HFFc6 (cell line): ENCODE results near the gene MED1. TPM values are rescaled to one million over a fixed set of nuclear protein-coding genes. Genes with fewer than 3 reads are reported as not detected.
"Not testable (repeated sequence)": the region's sequence is repeated elsewhere in the genome, so short reads cannot be mapped to it uniquely, and the experiment has no call there.

Experiments used
- DNase-seq: peaks from one replicate; pipeline ENCODE4 v3.0.0-alpha.2; 2018
- H3K27ac Mint-ChIP-seq: 2 replicates; pipeline ENCODE4 v1.8.0; 2020; ENCODE audit warnings: mild to moderate bottlenecking, mixed read lengths
- H3K27me3 Mint-ChIP-seq: 2 replicates; pipeline ENCODE4 v1.8.0; 2021; ENCODE audit warnings: mild to moderate bottlenecking, moderate library complexity, mixed read lengths; ENCODE audit not compliant: insufficient read depth
- H3K36me3 Mint-ChIP-seq: 2 replicates; pipeline ENCODE4 v1.8.0; 2021; ENCODE audit warnings: low read depth, mixed read lengths
- H3K4me1 Mint-ChIP-seq: 2 replicates; pipeline ENCODE4 v1.8.0; 2020; ENCODE audit warnings: low read depth, mixed read lengths
- H3K4me3 Mint-ChIP-seq: 2 replicates; pipeline ENCODE4 v1.8.0; 2020; ENCODE audit warnings: mild to moderate bottlenecking, moderate library complexity, mixed read lengths
- H3K9me3 Mint-ChIP-seq: 2 replicates; pipeline ENCODE4 v1.8.0; 2020; ENCODE audit warnings: mild to moderate bottlenecking, mixed read lengths
- total RNA-seq, 6 experiments: library from RNA; stranded (reverse); fragmentation: NEBNext Ultra II Directional; extraction: Animal tissue kit (Norgen Biotek cat#: 25700); gene quantifications; 2 replicates in 1 of 6; 3 replicates in 5 of 6; pipeline ENCODE4 v1.2.3, GENCODE V29; 2021
- TF ChIP-seq, protein P1 (sequence below): fragments of 200-600 bp; sonication (generic); IDR thresholded peaks from 2 replicates; pipeline ENCODE4 v1.5.0; 2021; ENCODE audit warnings: antibody characterized with exemption, mild to moderate bottlenecking

Gene MED1
- total RNA-seq, 6 experiments from 2014 or later: 35.7 to 40.8 (median 38.5) TPM

DNA sequence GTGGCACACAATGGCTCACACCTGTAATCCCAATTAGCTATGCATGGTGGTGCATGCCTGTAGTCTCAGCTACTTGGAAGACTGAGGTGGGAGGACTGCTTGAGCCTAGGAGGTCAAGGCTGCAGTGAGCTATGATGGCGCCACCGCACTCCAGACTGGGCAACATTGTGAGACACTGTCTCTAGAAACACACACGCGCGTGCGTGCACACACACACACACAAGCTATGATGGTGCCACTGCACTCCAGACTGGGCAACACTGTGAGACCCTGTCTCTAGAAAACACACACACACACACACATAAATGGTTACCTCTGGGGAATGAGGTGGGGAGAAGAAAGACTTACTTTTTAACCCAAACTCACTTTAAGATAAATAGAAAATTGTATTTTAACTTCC lies 66.0 kb downstream of the MED1 start:
- H3K27me3 Mint-ChIP-seq: no peaks in the 10 kb centered on the region

DNA sequence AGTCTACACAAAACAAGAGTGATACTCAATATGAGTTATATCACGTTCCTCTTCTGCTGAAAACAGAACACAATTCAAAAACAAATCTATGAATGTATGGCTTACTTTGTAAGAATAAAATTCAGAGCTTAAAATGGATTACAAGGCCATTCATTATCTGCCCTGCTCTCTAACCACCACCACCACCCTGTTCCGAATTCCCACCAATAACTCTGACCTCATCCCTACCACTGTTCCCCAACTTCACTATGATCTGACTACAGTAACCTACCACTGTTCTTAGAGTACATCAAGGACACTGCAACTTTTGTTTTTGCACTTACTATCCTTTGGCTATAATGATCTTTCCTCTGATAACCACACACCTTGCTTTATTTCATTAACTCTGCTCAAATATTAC lies 70.9 kb downstream of the MED1 start:
- no peak overlapping the region for H3K27ac Mint-ChIP-seq
- peaks cover 19% of the 10 kb centered on the region for H3K4me1 Mint-ChIP-seq
- DNase-seq: no peak
- TF ChIP-seq, protein P1, sequence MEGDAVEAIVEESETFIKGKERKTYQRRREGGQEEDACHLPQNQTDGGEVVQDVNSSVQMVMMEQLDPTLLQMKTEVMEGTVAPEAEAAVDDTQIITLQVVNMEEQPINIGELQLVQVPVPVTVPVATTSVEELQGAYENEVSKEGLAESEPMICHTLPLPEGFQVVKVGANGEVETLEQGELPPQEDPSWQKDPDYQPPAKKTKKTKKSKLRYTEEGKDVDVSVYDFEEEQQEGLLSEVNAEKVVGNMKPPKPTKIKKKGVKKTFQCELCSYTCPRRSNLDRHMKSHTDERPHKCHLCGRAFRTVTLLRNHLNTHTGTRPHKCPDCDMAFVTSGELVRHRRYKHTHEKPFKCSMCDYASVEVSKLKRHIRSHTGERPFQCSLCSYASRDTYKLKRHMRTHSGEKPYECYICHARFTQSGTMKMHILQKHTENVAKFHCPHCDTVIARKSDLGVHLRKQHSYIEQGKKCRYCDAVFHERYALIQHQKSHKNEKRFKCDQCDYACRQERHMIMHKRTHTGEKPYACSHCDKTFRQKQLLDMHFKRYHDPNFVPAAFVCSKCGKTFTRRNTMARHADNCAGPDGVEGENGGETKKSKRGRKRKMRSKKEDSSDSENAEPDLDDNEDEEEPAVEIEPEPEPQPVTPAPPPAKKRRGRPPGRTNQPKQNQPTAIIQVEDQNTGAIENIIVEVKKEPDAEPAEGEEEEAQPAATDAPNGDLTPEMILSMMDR: no peak
- H3K36me3 Mint-ChIP-seq: no peaks in the 10 kb centered on the region
- H3K9me3 Mint-ChIP-seq: no peaks in the 10 kb centered on the region
- H3K27me3 Mint-ChIP-seq: no peaks in the 10 kb centered on the region
- no peak overlapping the region for H3K4me3 Mint-ChIP-seq

More for the DNA sequence above, 66.0 kb downstream of the MED1 start:
- DNase-seq: no peak
- no peaks in the 10 kb centered on the region for H3K4me1 Mint-ChIP-seq
- no peaks in the 10 kb centered on the region for H3K36me3 Mint-ChIP-seq
- no peak overlapping the region for H3K4me3 Mint-ChIP-seq
- no peaks in the 10 kb centered on the region for H3K9me3 Mint-ChIP-seq
- TF ChIP-seq, protein P1: no peak
- no peak overlapping the region for H3K27ac Mint-ChIP-seq

DNA sequence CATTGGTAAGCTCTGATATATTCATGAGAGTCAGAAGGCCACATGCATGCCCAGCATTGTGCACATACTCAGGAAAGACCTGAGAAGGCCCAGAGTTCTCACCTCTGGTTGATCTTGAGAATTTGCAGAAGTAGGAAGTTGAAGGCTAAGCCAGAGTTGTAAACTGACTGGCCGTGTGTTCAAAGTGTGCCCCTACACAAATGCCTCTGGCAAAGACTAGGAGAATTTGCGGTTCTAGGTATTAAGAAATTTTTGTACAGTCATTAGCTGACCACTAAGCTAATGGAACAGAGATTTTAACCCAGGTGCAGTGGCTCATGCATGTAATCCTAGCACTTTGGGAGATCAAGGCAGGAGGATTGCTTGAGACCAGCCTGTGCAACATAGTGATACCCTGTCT lies 74.6 kb downstream of the MED1 start:
- H3K27ac Mint-ChIP-seq: no peak overlapping the region
- no peaks in the 10 kb centered on the region for H3K36me3 Mint-ChIP-seq
- no peak overlapping the region for H3K4me3 Mint-ChIP-seq
- DNase-seq: no peak
- peaks cover 27% of the 10 kb centered on the region for H3K4me1 Mint-ChIP-seq
- H3K9me3 Mint-ChIP-seq: no peaks in the 10 kb centered on the region
- TF ChIP-seq, protein P1: no peak
- H3K27me3 Mint-ChIP-seq: no peaks in the 10 kb centered on the region

DNA sequence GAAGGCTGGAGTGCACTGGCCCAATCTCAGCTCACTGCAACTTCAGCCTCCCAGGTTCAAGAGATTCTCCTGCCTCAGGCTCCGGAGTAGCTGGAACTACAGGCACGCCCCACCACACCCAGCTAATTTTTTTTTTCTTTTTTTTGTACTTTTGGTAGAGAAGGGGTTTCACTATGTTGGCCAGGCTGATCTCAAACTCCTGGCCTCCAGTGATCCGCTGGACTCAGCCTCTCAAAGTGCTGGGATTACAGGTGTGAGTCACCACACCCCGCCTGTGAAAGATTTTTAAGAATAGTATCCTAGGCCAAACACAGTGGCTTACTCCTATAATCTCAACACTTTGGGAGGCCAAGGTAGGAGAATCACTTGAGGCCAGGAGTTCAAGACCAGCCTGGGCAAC lies 83.3 kb downstream of the MED1 start:
- not testable (repeated sequence) for H3K27ac Mint-ChIP-seq, H3K9me3 Mint-ChIP-seq, DNase-seq, H3K27me3 Mint-ChIP-seq, H3K36me3 Mint-ChIP-seq, H3K4me3 Mint-ChIP-seq
- peaks cover 27% of the 10 kb centered on the region for H3K4me1 Mint-ChIP-seq

DNA sequence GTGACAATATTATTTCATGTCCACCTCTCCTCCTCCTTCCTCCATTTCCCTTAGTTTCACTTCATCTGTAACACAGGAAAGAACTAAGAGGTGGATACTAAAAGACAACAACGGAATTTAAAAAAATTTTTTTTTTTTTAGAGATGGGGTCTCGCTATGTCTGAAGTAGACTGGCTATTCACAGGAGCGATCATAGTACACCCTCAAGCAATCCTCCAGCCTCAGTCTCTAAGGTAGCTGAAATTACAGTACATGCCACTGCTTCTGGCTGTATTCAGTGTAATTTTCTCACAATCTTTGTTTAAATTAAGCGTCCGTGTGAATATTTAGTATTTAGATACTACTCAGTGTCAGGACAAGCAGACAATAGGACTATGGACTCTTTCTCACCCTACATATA lies 85.2 kb downstream of the MED1 start:
- Mint-ChIP-seq H3K36me3 (no peaks in the 10 kb centered on the region), H3K4me1 (peaks cover 26% of the 10 kb centered on the region), H3K9me3 (no peaks in the 10 kb centered on the region), H3K27ac (peak overlapping the region; percentile 74), H3K27me3 (no peaks in the 10 kb centered on the region; the same call in 1 of the 2 replicates), H3K4me3 (peak overlapping the region; percentile 76)
- TF ChIP-seq, protein P1: no peak
- DNase-seq: no peak

DNA sequence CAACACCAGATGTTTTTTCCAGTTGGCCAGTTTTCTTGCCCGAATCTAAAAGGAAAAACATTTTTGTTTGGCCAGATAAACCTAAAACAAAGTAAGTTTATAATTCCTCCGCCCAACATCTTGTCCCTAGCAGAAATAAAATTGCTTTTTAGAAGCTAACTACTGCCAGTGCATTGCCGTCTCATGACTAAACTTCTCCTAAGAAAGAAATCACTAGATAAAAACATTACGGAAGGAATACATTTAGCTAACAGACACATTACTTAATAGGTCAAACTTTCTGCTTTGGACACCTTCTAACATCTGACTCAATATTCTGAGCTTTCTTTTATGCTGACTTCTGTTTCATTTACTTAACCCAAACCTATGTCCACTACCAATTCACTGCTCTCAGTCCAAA lies 85.8 kb downstream of the MED1 start:
- H3K4me3 Mint-ChIP-seq: peak overlapping the region; percentile 76
- H3K27ac Mint-ChIP-seq: peak overlapping the region; percentile 74
- no peaks in the 10 kb centered on the region for H3K9me3 Mint-ChIP-seq

More for the DNA sequence above, 85.8 kb downstream of the MED1 start:
- Mint-ChIP-seq H3K27me3 (no peaks in the 10 kb centered on the region; the same call in 1 of the 2 replicates), H3K36me3 (no peaks in the 10 kb centered on the region), H3K4me1 (peaks cover 26% of the 10 kb centered on the region)
- TF ChIP-seq, protein P1: no peak
- DNase-seq: peak; percentile 46
